Limb (tissue), 2 donors: ENCODE results near the gene P2RX4.
"Not testable (repeated sequence)": the region's sequence is repeated elsewhere in the genome, so short reads cannot be mapped to it uniquely, and the experiment has no call there.

Source experiments
- DNase-seq, 2 donors: peaks; one replicate each; pipeline ENCODE4 v3.0.0-alpha.2; 2016; ENCODE audit errors: extremely low spot score in 2 of 2

Gene P2RX4

GRCh38 chr12:121274036-121274763 is 64.3 kb downstream of the P2RX4 start:
- no peak for DNase-seq

GRCh38 chr12:121277374-121277759 is 67.4 kb downstream of the P2RX4 start:
- no peak for DNase-seq

GRCh38 chr12:121278169-121279070 is 68.5 kb downstream of the P2RX4 start:
- DNase-seq: no peak

GRCh38 chr12:121279071-121279375 is 69.1 kb downstream of the P2RX4 start:
- DNase-seq: no peak

- no peak for DNase-seq
These were observed 69.6 kb downstream of the P2RX4 start for GRCh38 chr12:121279507-121279915.

GRCh38 chr12:121280531-121280930 is 70.6 kb downstream of the P2RX4 start:
- not testable (repeated sequence) for DNase-seq

- not testable (repeated sequence) for DNase-seq
These were observed 71.2 kb downstream of the P2RX4 start for GRCh38 chr12:121281116-121281515.

- no peak for DNase-seq
These were observed 72.3 kb downstream of the P2RX4 start for GRCh38 chr12:121282072-121282742.

- not testable (repeated sequence) for DNase-seq
These were observed 73.0 kb downstream of the P2RX4 start for GRCh38 chr12:121282910-121283309.

- no peak for DNase-seq
These were observed 73.5 kb downstream of the P2RX4 start for GRCh38 chr12:121283388-121283787.
